Measurements from ENCODE around the gene DIRAS3.
"Not testable (repeated sequence)": the region's sequence is repeated elsewhere in the genome, so short reads cannot be mapped to it uniquely, and the experiment has no call there.

The DIRAS3 gene

GRCh38 chr1:68013351-68013750 lies 37.1 kb downstream of the DIRAS3 start:
- no peak overlapping the region for H3K4me3 ChIP-seq (ENCODE audit: low read depth, low read length)
- CTCF ChIA-PET = interaction anchor here (7.1 kb wide), 1 partner anchor 160 kb away, joined by 211 read pairs; no protein-coding TSS in a partner anchor
- DNase-seq (ENCODE audit: low read depth, low spot score) = no peak
- POLR2A ChIA-PET = no interaction called here
- TF ChIP-seq CTCF (IDR thresholded peaks at IDR 0.05; ENCODE audit: insufficient read depth, low read length, missing control alignments) = no peak

GRCh38 chr1:68011657-68012375 lies 38.6 kb downstream of the DIRAS3 start:
- CTCF ChIA-PET = interaction anchor here (0.9 to 7.1 kb wide), 11 partner anchors 12 to 165 kb away, joined by 3 to 211 read pairs (median 5); no protein-coding TSS in a partner anchor
- peak; percentile 21 for DNase-seq (ENCODE audit: low read depth, low spot score)
- no peak for TF ChIP-seq CTCF (IDR thresholded peaks at IDR 0.05; ENCODE audit: insufficient read depth, low read length, missing control alignments)
- no peak overlapping the region for H3K4me3 ChIP-seq (ENCODE audit: low read depth, low read length)
- POLR2A ChIA-PET = no interaction called here

DNA sequence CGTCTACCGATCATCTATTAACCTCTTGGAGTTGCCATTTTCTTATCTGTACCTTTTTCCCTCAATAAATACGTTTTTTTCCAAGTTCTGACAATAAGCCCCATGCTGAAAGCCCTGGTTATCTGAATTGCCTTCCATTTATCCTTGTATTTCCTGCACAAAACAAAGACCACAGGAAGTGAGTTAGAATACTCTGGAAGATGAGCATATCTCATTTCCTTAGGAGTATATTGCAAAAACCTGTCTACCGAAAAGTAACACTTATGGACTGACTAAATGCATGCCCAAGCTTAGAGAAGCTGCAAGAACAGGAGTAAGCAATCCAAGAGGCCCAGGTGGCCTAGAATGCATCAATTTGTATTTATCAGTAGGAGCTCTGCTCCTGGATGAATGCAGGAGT lies 39.9 kb downstream of the DIRAS3 start:
- POLR2A ChIA-PET = no interaction called here
- H3K4me3 ChIP-seq (ENCODE audit: low read depth, low read length) = no peak overlapping the region
- DNase-seq (ENCODE audit: low read depth, low spot score) = no peak
- TF ChIP-seq CTCF (IDR thresholded peaks at IDR 0.05; ENCODE audit: insufficient read depth, low read length, missing control alignments) = no peak
- CTCF ChIA-PET = interaction anchor here (0.7 to 7.1 kb wide), 33 partner anchors 8 to 332 kb away, joined by 3 to 211 read pairs (median 4); no protein-coding TSS in a partner anchor

DNA sequence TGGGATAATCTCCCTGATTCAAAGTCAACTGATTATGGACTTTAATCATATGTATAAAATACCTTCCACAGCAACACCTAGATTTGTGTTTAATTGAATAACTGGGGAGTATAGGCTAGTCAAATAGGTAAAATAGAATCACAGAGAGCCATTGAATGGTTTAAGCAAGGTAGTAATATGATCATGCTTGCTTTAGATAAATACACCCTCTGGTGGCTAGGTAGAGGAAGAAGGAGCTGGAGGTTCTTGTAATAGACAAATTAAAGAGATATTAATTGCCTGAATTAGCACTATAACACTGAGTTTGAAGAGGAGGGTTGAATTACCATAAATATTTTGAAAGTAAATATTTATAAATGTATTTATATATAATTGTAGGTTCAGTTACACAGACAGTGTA lies 40.3 kb downstream of the DIRAS3 start:
- H3K4me3 ChIP-seq (ENCODE audit: low read depth, low read length) = no peak overlapping the region
- ChIA-PET POLR2A (no interaction called here), CTCF (interaction anchor here (0.6 to 7.1 kb wide), 34 partner anchors 9 to 475 kb away, joined by 3 to 211 read pairs (median 4); no protein-coding TSS in a partner anchor)
- peak; percentile 24 for TF ChIP-seq CTCF (IDR thresholded peaks at IDR 0.05; ENCODE audit: insufficient read depth, low read length, missing control alignments)
- DNase-seq (ENCODE audit: low read depth, low spot score) = no peak

DNA sequence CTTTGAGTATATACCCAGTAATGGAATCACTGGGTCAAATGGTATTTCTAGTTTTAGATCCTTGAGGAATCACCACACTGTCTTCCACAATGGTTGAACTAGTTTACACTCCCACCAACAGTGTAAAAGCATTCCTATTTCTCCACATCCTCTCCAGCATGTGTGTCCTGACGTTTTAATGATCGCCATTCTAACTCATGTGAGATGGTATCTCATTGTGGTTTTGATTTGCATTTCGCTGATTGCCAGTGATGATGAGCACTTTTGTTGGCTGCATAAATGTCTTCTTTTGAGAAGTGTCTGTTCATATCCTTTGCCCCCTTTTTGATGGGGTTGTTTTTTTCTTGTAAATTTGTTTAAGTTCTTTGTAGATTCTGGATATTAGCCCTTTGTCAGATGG lies 46.8 kb downstream of the DIRAS3 start:
- DNase-seq (ENCODE audit: low read depth, low spot score); H3K4me3 ChIP-seq (ENCODE audit: low read depth, low read length); POLR2A ChIA-PET: not testable (repeated sequence)
- CTCF ChIA-PET = interaction anchor here (1.7 kb wide), 1 partner anchor 149 kb away, joined by 5 read pairs; no protein-coding TSS in a partner anchor

GRCh38 chr1:68000191-68000590 lies 50.2 kb downstream of the DIRAS3 start:
- TF ChIP-seq CTCF (IDR thresholded peaks at IDR 0.05; ENCODE audit: insufficient read depth, low read length, missing control alignments) = no peak
- no peak overlapping the region for H3K4me3 ChIP-seq (ENCODE audit: low read depth, low read length)
- ChIA-PET CTCF (interaction anchor here (0.8 to 1.2 kb wide), 2 partner anchors 10 to 146 kb away, joined by 3 to 4 read pairs; no protein-coding TSS in a partner anchor), POLR2A (no interaction called here)
- DNase-seq (ENCODE audit: low read depth, low spot score) = no peak

Data from AG04449 (cell line).